Lower lobe of right lung (tissue), 2 donors: ENCODE results near the gene JMJD1C. TPM values are rescaled to one million over a fixed set of nuclear protein-coding genes. Genes with fewer than 3 reads are reported as not detected.

Experiments used
- ATAC-seq, 2 donors: fragments of 200-7000 bp; cut with Tn5 transposase; one replicate each; pipeline ENCODE4 v1.9.1; 2020 to 2022; ENCODE audit warnings: mild to moderate bottlenecking in 2 of 2, moderate library complexity in 2 of 2
- DNase-seq: peaks from one replicate; pipeline ENCODE4 v3.0.0-alpha.2; 2020
- H3K27ac ChIP-seq: fragments of 200-600 bp; one replicate; pipeline ENCODE4 v1.8.0; 2022
- H3K27me3 ChIP-seq: fragments of 200-600 bp; one replicate; pipeline ENCODE4 v1.8.0; 2022; ENCODE audit warnings: low read depth
- H3K36me3 ChIP-seq: fragments of 200-600 bp; one replicate; pipeline ENCODE4 v1.8.0; 2022; ENCODE audit warnings: mild to moderate bottlenecking
- H3K4me1 ChIP-seq: fragments of 200-600 bp; one replicate; pipeline ENCODE4 v1.8.0; 2022
- H3K4me3 ChIP-seq: fragments of 200-600 bp; one replicate; pipeline ENCODE4 v1.8.0; 2022; ENCODE audit warnings: mild to moderate bottlenecking
- H3K9me3 ChIP-seq: fragments of 200-600 bp; one replicate; pipeline ENCODE4 v1.8.0; 2022
- intact Hi-C: fragments of 100-400 bp; cut with DNase I; formaldehyde crosslinking; loops from one replicate; pipeline ENCODE4 v1.11.0; 2022
- microRNA-seq: library from miRNA; unstranded; fragments of <30 nt; microRNA quantifications from one replicate; pipeline ENCODE4 v1.2.0, GENCODE V29; 2020; ENCODE audit warnings: borderline number of aligned reads
- total RNA-seq: library from RNA; stranded (reverse); fragmentation: NEBNext Ultra II Directional; extraction: Animal tissue kit (Norgen Biotek cat#: 25700); gene quantifications from one replicate; pipeline ENCODE4 v1.2.1, GENCODE V29; 2021
- TF ChIP-seq, protein P1 (sequence below): fragments of 200-600 bp; IDR thresholded peaks from one replicate; pipeline ENCODE4 v1.8.0; 2022; ENCODE audit warnings: antibody characterized with exemption, mild to moderate bottlenecking
- donor health status: DM: no; HTN: yes; CAD: no; lungs with severe emphysema.

JMJD1C gene
- total RNA-seq, 1 donor from 2014 or later, result 100.0 TPM

DNA sequence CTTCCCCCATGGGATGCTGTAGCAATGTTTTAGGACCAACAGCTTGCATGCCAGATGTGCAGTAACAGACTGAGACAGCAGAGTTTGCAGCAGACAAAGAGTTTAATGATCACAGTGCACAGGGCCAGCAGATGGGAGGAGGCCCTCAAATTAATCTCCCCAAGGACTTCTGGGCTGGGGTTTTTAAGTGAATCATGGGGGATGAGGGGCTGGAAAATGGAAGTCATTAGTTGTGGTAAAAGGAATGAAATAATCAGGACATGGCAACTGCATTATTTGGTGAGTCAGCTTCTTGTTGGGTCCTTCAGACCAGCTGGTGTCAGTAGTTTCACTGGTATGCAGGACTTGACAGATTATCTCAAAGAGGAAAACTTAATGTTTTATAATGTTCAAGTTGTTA lies 345.2 kb downstream of the JMJD1C start:
- ATAC-seq, result no peak
- Histone ChIP-seq H3K27ac (no peak overlapping the region), H3K4me3 (no peak overlapping the region), H3K36me3 (no peaks in the 10 kb centered on the region), H3K9me3 (no peaks in the 10 kb centered on the region), H3K27me3 (no peaks in the 10 kb centered on the region), H3K4me1 (peaks cover 9% of the 10 kb centered on the region)
- DNase-seq, result no peak
- intact Hi-C loops, result no loop called here
- TF ChIP-seq, protein P1, sequence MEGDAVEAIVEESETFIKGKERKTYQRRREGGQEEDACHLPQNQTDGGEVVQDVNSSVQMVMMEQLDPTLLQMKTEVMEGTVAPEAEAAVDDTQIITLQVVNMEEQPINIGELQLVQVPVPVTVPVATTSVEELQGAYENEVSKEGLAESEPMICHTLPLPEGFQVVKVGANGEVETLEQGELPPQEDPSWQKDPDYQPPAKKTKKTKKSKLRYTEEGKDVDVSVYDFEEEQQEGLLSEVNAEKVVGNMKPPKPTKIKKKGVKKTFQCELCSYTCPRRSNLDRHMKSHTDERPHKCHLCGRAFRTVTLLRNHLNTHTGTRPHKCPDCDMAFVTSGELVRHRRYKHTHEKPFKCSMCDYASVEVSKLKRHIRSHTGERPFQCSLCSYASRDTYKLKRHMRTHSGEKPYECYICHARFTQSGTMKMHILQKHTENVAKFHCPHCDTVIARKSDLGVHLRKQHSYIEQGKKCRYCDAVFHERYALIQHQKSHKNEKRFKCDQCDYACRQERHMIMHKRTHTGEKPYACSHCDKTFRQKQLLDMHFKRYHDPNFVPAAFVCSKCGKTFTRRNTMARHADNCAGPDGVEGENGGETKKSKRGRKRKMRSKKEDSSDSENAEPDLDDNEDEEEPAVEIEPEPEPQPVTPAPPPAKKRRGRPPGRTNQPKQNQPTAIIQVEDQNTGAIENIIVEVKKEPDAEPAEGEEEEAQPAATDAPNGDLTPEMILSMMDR, result no peak

DNA sequence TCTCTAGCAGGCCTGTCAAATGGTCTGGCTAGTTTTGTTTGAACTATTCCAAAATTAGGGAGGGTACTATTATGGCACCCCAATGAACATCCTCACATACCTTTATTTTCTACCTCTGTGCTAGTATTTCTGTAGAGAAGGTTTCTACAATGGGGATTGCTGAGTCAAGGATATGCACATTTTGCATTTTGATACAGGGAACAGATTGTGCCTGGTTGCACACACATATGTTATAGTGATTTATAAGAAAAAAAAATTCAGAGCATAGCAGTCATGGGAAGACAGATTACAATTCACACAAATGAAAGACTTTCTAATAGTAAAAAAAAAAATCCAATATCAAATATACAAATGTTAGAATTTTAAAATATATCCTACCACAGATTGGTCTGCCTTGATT lies 346.7 kb downstream of the JMJD1C start:
- Histone ChIP-seq H3K9me3 (no peaks in the 10 kb centered on the region), H3K27me3 (no peaks in the 10 kb centered on the region), H3K4me1 (peaks cover 24% of the 10 kb centered on the region), H3K27ac (no peak overlapping the region), H3K36me3 (no peaks in the 10 kb centered on the region), H3K4me3 (no peak overlapping the region)
- DNase-seq (no peak), ATAC-seq (no peak)
- intact Hi-C loops, result no loop called here
- TF ChIP-seq, protein P1, result no peak

Small RNA genes lying within 50 kb of the gene (microRNA-seq; reads per million reads assigned to microRNA genes)
- 92.5 reads per million, percentile 51 among the genes with 10 or more reads in this experiment for gene MIR1296

Other genes with a start within 250 kb of the JMJD1C start
- 50.9 TPM for gene REEP3, start 55.4 kb upstream of the JMJD1C start, total RNA-seq